H1 (cell line): ENCODE measurements around the gene RHOH. TPM values are rescaled to one million over a fixed set of nuclear protein-coding genes. Genes with fewer than 3 reads are reported as not detected.

ENCODE experiments used
- CTCF ChIA-PET: fragments of 300-600 bp; sonication (Branson Sonifier 250); formaldehyde crosslinking; loops from one replicate; lab custom pipeline; 2021; ENCODE audit not compliant: partially characterized antibody; lab: Charles Lee
- POLR2A ChIA-PET: fragments of 300-600 bp; sonication (Branson Sonifier 250); formaldehyde crosslinking; loops from one replicate; lab custom pipeline; 2021; ENCODE audit warnings: inconsistent platforms; ENCODE audit not compliant: partially characterized antibody; lab: Charles Lee
- DNase-seq, 2 experiments: peaks; one replicate each; pipeline versions ENCODE4 v3.0.0 to v3.0.0-alpha.2; 2010 to 2022; ENCODE audit warnings: low spot score in 2 of 2, low read depth in 1 of 2, mixed read lengths in 1 of 2
- FAIRE-seq: peaks from 2 replicates; lab custom pipeline; 2011; peaks lifted over from hg19 to GRCh38; lab: Jason Lieb, UNC
- H2AFZ ChIP-seq: 2 replicates; pipeline ENCODE4 v1.8.1; 2012; ENCODE audit warnings: low read length, inconsistent platforms
- H2AK5ac ChIP-seq: 2 replicates; pipeline ENCODE4 v1.6.1; 2013; ENCODE audit warnings: low read depth, low read length
- H2BK120ac ChIP-seq: replicated peaks from 2 replicates; pipeline ENCODE3; 2013; ENCODE audit warnings: low read depth, low read length, inconsistent platforms
- H2BK12ac ChIP-seq: 2 replicates; pipeline ENCODE4 v1.6.1; 2013; ENCODE audit warnings: low read depth, low read length
- H2BK15ac ChIP-seq: 2 replicates; pipeline ENCODE4 v1.6.1; 2013; ENCODE audit warnings: low read length
- H2BK20ac ChIP-seq: 2 replicates; pipeline ENCODE4 v1.6.1; 2013; ENCODE audit warnings: low read length
- H2BK5ac ChIP-seq: 2 replicates; pipeline ENCODE4 v1.6.1; 2013; ENCODE audit warnings: low read depth, low read length
- H3K14ac ChIP-seq: 2 replicates; pipeline ENCODE4 v1.6.1; 2013; ENCODE audit warnings: inconsistent platforms; ENCODE audit not compliant: insufficient read length
- H3K18ac ChIP-seq: 2 replicates; pipeline ENCODE4 v1.6.1; 2013; ENCODE audit warnings: low read length; ENCODE audit errors: extremely low read depth
- H3K23ac ChIP-seq: 2 replicates; pipeline ENCODE4 v1.6.1; 2013; ENCODE audit warnings: inconsistent platforms; ENCODE audit not compliant: insufficient read length
- H3K23me2 ChIP-seq: 2 replicates; pipeline ENCODE4 v1.6.1; 2013; ENCODE audit warnings: low read depth, low read length
- H3K27ac ChIP-seq: 2 replicates; pipeline ENCODE4 v1.6.1; 2011; ENCODE audit warnings: low read depth, low read length, inconsistent platforms
- H3K27me3 ChIP-seq, 4 experiments: replicated peaks in 1 of 4; 1 replicate in 1 of 4; 2 replicates in 3 of 4; pipeline versions ENCODE4 v1.6.1 to v1.8.1; 2011 to 2013; ENCODE audit warnings: low read length in 3 of 4, mild to moderate bottlenecking in 3 of 4, inconsistent platforms in 2 of 4, mixed read lengths in 2 of 4, moderate library complexity in 1 of 4; ENCODE audit not compliant: control insufficient read depth in 3 of 4, insufficient read depth in 3 of 4; ENCODE audit errors: extremely low read depth in 1 of 4
- H3K36me3 ChIP-seq, 4 experiments: 2 replicates each; pipeline versions ENCODE4 v1.6.1 to v1.8.1; 2011 to 2013; ENCODE audit warnings: mild to moderate bottlenecking in 4 of 4, low read length in 3 of 4, moderate library complexity in 2 of 4, control low read depth in 1 of 4, inconsistent platforms in 1 of 4; ENCODE audit not compliant: insufficient read depth in 4 of 4, control insufficient read depth in 2 of 4
- H3K4ac ChIP-seq: replicated peaks from 2 replicates; pipeline ENCODE3; 2013; ENCODE audit warnings: low read length, low read depth, mixed read lengths, inconsistent platforms; ENCODE audit not compliant: insufficient read length
- H3K4me1 ChIP-seq, 4 experiments: replicated peaks in 1 of 4; 1 replicate in 1 of 4; 2 replicates in 3 of 4; pipeline versions ENCODE4 v1.6.1 to v1.8.1; 2011 to 2013; ENCODE audit warnings: low read length in 3 of 4, inconsistent platforms in 2 of 4, mixed read lengths in 1 of 4; ENCODE audit not compliant: insufficient read depth in 4 of 4, control insufficient read depth in 3 of 4
- H3K4me2 ChIP-seq, 2 experiments: 2 replicates each; pipeline versions ENCODE4 v1.6.1 to v1.8.1; 2011 to 2013; ENCODE audit warnings: low read depth in 2 of 2, low read length in 2 of 2, control low read depth in 1 of 2, inconsistent platforms in 1 of 2, mild to moderate bottlenecking in 1 of 2; ENCODE audit not compliant: insufficient read depth in 1 of 2
- H3K4me3 ChIP-seq, 4 experiments: fragments of 200-600, 300-600 bp in 1 of 4; sonication (generic), shearing (Covaris generic), sonication (Bioruptor Twin) in 1 of 4; 2 replicates each; pipeline versions ENCODE4 v1.5.1 to v1.8.1; 2011 to 2016; ENCODE audit warnings: low read length in 4 of 4, low read depth in 3 of 4, control low read depth in 2 of 4, inconsistent platforms in 2 of 4, mild to moderate bottlenecking in 2 of 4, mixed read lengths in 1 of 4, moderate library complexity in 1 of 4; ENCODE audit not compliant: insufficient read depth in 2 of 4; ENCODE audit errors: extremely low read depth in 1 of 4
- H3K56ac ChIP-seq: replicated peaks from 2 replicates; pipeline ENCODE3; 2013; ENCODE audit warnings: low read depth, mild to moderate bottlenecking, mixed read lengths, low read length, inconsistent platforms; ENCODE audit not compliant: insufficient read length
- H3K79me1 ChIP-seq: 2 replicates; pipeline ENCODE4 v1.6.1; 2013; ENCODE audit warnings: low read depth, low read length, control low read depth
- H3K79me2 ChIP-seq, 2 experiments: 2 replicates each; pipeline versions ENCODE4 v1.6.1 to v1.8.1; 2012 to 2013; ENCODE audit warnings: low read length in 2 of 2, mild to moderate bottlenecking in 2 of 2, inconsistent platforms in 1 of 2; ENCODE audit not compliant: insufficient read depth in 2 of 2, control insufficient read depth in 1 of 2
- H3K9ac ChIP-seq, 4 experiments: replicated peaks in 1 of 4; 1 replicate in 1 of 4; 2 replicates in 3 of 4; pipeline versions ENCODE4 v1.6.1 to v1.8.1; 2011 to 2013; ENCODE audit warnings: low read depth in 3 of 4, low read length in 3 of 4, control low read depth in 2 of 4, mild to moderate bottlenecking in 2 of 4, moderate library complexity in 2 of 4, inconsistent platforms in 1 of 4; ENCODE audit errors: extremely low read depth in 1 of 4
- H3K9me3 ChIP-seq, 2 experiments: 2 replicates each; pipeline versions ENCODE4 v1.6.1 to v1.8.1; 2012 to 2013; ENCODE audit warnings: mild to moderate bottlenecking in 2 of 2, moderate library complexity in 2 of 2, control low read depth in 1 of 2, inconsistent platforms in 1 of 2, low read depth in 1 of 2, low read length in 1 of 2, mixed read lengths in 1 of 2; ENCODE audit not compliant: insufficient read depth in 2 of 2
- H4K20me1 ChIP-seq, 2 experiments: replicated peaks in 1 of 2; 2 replicates each; pipeline versions ENCODE3 to v1.8.1; 2011 to 2013; ENCODE audit warnings: inconsistent platforms in 2 of 2, low read length in 2 of 2, mild to moderate bottlenecking in 1 of 2; ENCODE audit not compliant: insufficient read depth in 2 of 2, control insufficient read depth in 1 of 2
- H4K5ac ChIP-seq: 2 replicates; pipeline ENCODE4 v1.6.1; 2013; ENCODE audit warnings: low read length, low read depth, mixed read lengths, inconsistent platforms; ENCODE audit not compliant: insufficient read length
- H4K8ac ChIP-seq: 2 replicates; pipeline ENCODE4 v1.8.0; 2013; ENCODE audit warnings: mild to moderate bottlenecking, moderate library complexity, low read length, inconsistent platforms; ENCODE audit not compliant: insufficient read depth; ENCODE audit errors: extremely low read depth
- H4K91ac ChIP-seq: replicated peaks from 2 replicates; pipeline ENCODE3; 2013; ENCODE audit warnings: low read length, mixed read lengths, inconsistent platforms; ENCODE audit not compliant: insufficient read length
- CHD1 ChIP-seq: IDR thresholded peaks from 2 replicates; pipeline ENCODE4 v1.6.1; 2012; ENCODE audit warnings: low read depth, low read length, improper control_type of control experiment
- JUN ChIP-seq: IDR thresholded peaks from 2 replicates; pipeline ENCODE4 v1.6.1; 2011; ENCODE audit warnings: low read depth, mild to moderate bottlenecking, improper control_type of control experiment, low read length
- NANOG ChIP-seq: IDR thresholded peaks from 2 replicates; pipeline ENCODE4 v1.6.1; 2011; ENCODE audit warnings: low read length, low read depth, mild to moderate bottlenecking, inconsistent platforms; ENCODE audit not compliant: insufficient read depth, poor library complexity, severe bottlenecking
- NRF1 ChIP-seq: IDR thresholded peaks from 2 replicates; pipeline ENCODE4 v1.6.1; 2011; ENCODE audit warnings: mild to moderate bottlenecking, low read depth, low read length, improper control_type of control experiment
- POLR2AphosphoS5 ChIP-seq: IDR thresholded peaks from 2 replicates; pipeline ENCODE4 v1.6.1; 2011; ENCODE audit warnings: low read depth, low read length
- TAF1 ChIP-seq: IDR thresholded peaks from 2 replicates; pipeline ENCODE4 v1.6.1; 2011; ENCODE audit warnings: mild to moderate bottlenecking, low read depth, low read length
- WGBS, 2 experiments: shearing (Covaris generic) in 1 of 2; methylation state at CpG; one replicate each; pipeline versions ENCODE4 v1.1.6 to v1.1.7; 2013 to 2015; ENCODE audit warnings: low lambda C conversion rate in 2 of 2, mixed read lengths in 2 of 2, inconsistent platforms in 1 of 2, low coverage in 1 of 2, missing lambda C conversion rate in 1 of 2; ENCODE audit not compliant: insufficient replicate concordance in 2 of 2, insufficient coverage in 1 of 2, insufficient read length in 1 of 2; ENCODE audit errors: extremely low coverage in 1 of 2, missing lambda C conversion rate in 1 of 2; 5-methylcytosine and 5-hydroxymethylcytosine counted together
- polyA plus RNA-seq, 7 experiments: library from polyadenylated mRNA; depleted of rRNA in 3 of 7; stranded (reverse) in 5 of 7; unstranded in 2 of 7; fragments of >200 nt in 5 of 7; fragments of 200-250 nt in 2 of 7; gene quantifications; 1 replicate in 5 of 7; 2 replicates in 1 of 7; 4 replicates in 1 of 7; pipeline versions ENCODE4 v1.2.1 to v1.2.3, GENCODE V29; 2011 to 2013; ENCODE audit warnings: missing spikeins in 2 of 7, mixed read lengths in 2 of 7
- total RNA-seq: library from RNA; stranded (reverse); fragmentation: NEBNext Ultra II Directional; extraction: Animal tissue kit (Norgen Biotek cat#: 25700); gene quantifications from 2 replicates; pipeline ENCODE4 v1.2.1, GENCODE V29; 2021

RHOH gene
- total and polyA plus RNA-seq, 2 of the 8 experiments (the other 6 are each of a cell fraction or from before 2014, with no cell fraction given) = 5.9 to 6.9 TPM

DNA sequence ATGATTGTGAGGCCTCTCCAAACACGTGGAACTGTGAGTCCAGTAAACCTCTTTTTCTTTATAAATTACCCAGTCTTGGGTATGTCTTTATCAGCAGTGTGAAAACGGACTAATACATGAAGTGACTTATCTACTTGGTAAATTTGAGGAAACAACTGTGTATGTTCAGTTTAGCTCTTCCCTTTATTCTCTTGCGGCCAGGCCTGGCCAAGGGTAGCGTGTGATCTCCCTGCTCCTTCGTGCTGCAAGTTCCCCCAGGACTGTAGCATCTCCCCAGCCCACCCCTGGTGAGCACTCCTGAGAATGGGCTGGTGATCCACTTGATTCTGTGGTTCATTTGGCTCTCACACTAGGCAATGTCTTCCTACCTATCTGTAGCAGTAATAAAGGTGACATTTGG is 85.1 kb downstream of the RHOH start:
- Histone ChIP-seq H2BK5ac (no peak overlapping the region), H4K5ac (no peak overlapping the region), H3K4ac (no peak overlapping the region), H3K36me3 (no peaks in the 10 kb centered on the region), H4K91ac (no peak overlapping the region), H3K23me2 (no peaks in the 10 kb centered on the region), H3K79me2 (no peaks in the 10 kb centered on the region), H4K8ac (no peak overlapping the region), H3K9me3 (no peaks in the 10 kb centered on the region), H3K18ac (no peak overlapping the region), H2BK20ac (no peak overlapping the region), H3K23ac (no peak overlapping the region), H2BK120ac (no peak overlapping the region), H2AK5ac (no peak overlapping the region), H3K27me3 (no peaks in the 10 kb centered on the region), H3K14ac (no peak overlapping the region), H3K79me1 (no peaks in the 10 kb centered on the region), H2AFZ (no peak overlapping the region), H3K56ac (no peak overlapping the region), H3K27ac (no peak overlapping the region), H3K4me1 (peaks cover 0 to 4% (median 2%) of the 10 kb centered on the region in 4 experiments; a peak in 3 of 7 replicates), H3K4me2 (no peak overlapping the region), H2BK12ac (no peak overlapping the region), H3K4me3 (no peak overlapping the region), H4K20me1 (no peaks in the 10 kb centered on the region), H3K9ac (no peak overlapping the region), H2BK15ac (no peak overlapping the region)
- FAIRE-seq (no peak), DNase-seq (no peak)
- ChIA-PET POLR2A (no interaction called here), CTCF (interaction anchor here (0.8 to 2.7 kb wide), 3 partner anchors 22 to 490 kb away, joined by 4 to 9 read pairs (median 5); no protein-coding TSS in a partner anchor)
- 85% methylated on average over 5 of the region's 5 CpGs; no CpG with 5 or more reads in 1 of the 2 experiments for WGBS, 2 experiments
- no peak for TF ChIP-seq POLR2AphosphoS5
- no peak for TF ChIP-seq CHD1
- no peak for TF ChIP-seq NRF1
- no peak for TF ChIP-seq NANOG
- no peak for TF ChIP-seq JUN
- no peak for TF ChIP-seq TAF1
